HL-60 (cell line): ENCODE results near the gene MEIS1.

Experiments used
- DNase-seq, 2 experiments: peaks; one replicate each; pipeline ENCODE4 v3.0.0-alpha.2; 2010 to 2020; ENCODE audit warnings: low read depth in 1 of 2, low spot score in 1 of 2
- H3K27ac ChIP-seq: fragments of 250-450 bp; sonication (Bioruptor Pico); replicated peaks from 2 replicates; pipeline ENCODE4 v1.5.1; 2020; ENCODE audit warnings: mild to moderate bottlenecking, moderate library complexity
- H3K27me3 ChIP-seq: fragments of 250-450 bp; sonication (Bioruptor Pico); 2 replicates; pipeline ENCODE4 v1.5.1; 2021; ENCODE audit warnings: mild to moderate bottlenecking, moderate library complexity; ENCODE audit not compliant: insufficient read depth, poor library complexity, severe bottlenecking
- H3K4me3 ChIP-seq: replicated peaks from 2 replicates; pipeline ENCODE4 v1.5.1; 2011; ENCODE audit warnings: mild to moderate bottlenecking, control low read depth, low read length; ENCODE audit not compliant: insufficient read depth
- GABPA ChIP-seq: IDR thresholded peaks from 2 replicates; pipeline ENCODE4 v1.6.1; 2012; ENCODE audit warnings: low read depth
- POLR2AphosphoS5 ChIP-seq: IDR thresholded peaks from 2 replicates; pipeline ENCODE4 v1.6.1; 2012; ENCODE audit warnings: low read depth
- REST ChIP-seq: IDR thresholded peaks from 2 replicates; pipeline ENCODE4 v1.6.1; 2012; ENCODE audit warnings: low read depth; ENCODE audit not compliant: insufficient replicate concordance
- SPI1 ChIP-seq: IDR thresholded peaks from 2 replicates; pipeline ENCODE4 v1.6.1; 2012; ENCODE audit warnings: low read depth, mild to moderate bottlenecking, borderline replicate concordance
- TF ChIP-seq, protein P1 (sequence below): IDR thresholded peaks from one replicate; pipeline ENCODE4 v1.5.1; 2011; ENCODE audit warnings: low read length, control low read depth, inconsistent platforms; ENCODE audit not compliant: insufficient read depth

The MEIS1 gene

GRCh38 chr2:66547118-66547517 is 112.2 kb downstream of the MEIS1 start:
- Histone ChIP-seq H3K27ac (no peak overlapping the region), H3K27me3 (no peaks in the 10 kb centered on the region), H3K4me3 (no peak overlapping the region)
- TF ChIP-seq, protein P1, sequence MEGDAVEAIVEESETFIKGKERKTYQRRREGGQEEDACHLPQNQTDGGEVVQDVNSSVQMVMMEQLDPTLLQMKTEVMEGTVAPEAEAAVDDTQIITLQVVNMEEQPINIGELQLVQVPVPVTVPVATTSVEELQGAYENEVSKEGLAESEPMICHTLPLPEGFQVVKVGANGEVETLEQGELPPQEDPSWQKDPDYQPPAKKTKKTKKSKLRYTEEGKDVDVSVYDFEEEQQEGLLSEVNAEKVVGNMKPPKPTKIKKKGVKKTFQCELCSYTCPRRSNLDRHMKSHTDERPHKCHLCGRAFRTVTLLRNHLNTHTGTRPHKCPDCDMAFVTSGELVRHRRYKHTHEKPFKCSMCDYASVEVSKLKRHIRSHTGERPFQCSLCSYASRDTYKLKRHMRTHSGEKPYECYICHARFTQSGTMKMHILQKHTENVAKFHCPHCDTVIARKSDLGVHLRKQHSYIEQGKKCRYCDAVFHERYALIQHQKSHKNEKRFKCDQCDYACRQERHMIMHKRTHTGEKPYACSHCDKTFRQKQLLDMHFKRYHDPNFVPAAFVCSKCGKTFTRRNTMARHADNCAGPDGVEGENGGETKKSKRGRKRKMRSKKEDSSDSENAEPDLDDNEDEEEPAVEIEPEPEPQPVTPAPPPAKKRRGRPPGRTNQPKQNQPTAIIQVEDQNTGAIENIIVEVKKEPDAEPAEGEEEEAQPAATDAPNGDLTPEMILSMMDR = no peak
- TF ChIP-seq GABPA = no peak
- TF ChIP-seq SPI1 = no peak
- TF ChIP-seq POLR2AphosphoS5 = no peak
- no peak for TF ChIP-seq REST
- no peak for DNase-seq

- no peak overlapping the region for H3K4me3 ChIP-seq
- H3K27me3 ChIP-seq = no peaks in the 10 kb centered on the region
- no peak overlapping the region for H3K27ac ChIP-seq
- TF ChIP-seq REST (no peak), POLR2AphosphoS5 (no peak), GABPA (no peak), SPI1 (no peak)
- TF ChIP-seq, protein P1 = no peak
- DNase-seq = no peak
Observed at GRCh38 chr2:66547887-66548286, 113.0 kb downstream of the MEIS1 start.

DNA sequence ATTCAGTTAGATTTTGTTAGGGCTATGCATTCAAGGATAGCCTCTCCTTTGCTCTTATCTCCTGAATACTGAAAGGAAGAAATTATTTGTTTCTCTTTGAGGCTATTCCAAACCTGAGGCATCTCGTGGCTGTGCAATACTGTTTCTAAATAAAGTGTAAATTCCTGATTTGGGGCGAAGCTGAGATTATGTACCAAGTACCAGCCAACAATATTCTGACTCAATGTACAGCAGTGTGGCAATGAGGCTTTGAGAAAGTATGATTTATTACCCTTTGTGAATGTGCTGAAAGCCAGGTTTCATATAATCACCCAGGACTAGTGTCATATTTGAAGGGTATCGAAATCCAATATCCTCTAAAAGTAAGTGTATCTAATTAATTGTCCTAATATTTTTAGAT is 113.5 kb downstream of the MEIS1 start:
- no peak overlapping the region for H3K4me3 ChIP-seq
- no peak for DNase-seq
- no peaks in the 10 kb centered on the region for H3K27me3 ChIP-seq
- no peak overlapping the region for H3K27ac ChIP-seq
- TF ChIP-seq, protein P1 = no peak
- TF ChIP-seq GABPA (no peak), REST (no peak), SPI1 (no peak)
